ENCODE measurements around the gene CEP63.
"Not testable (repeated sequence)": the region's sequence is repeated elsewhere in the genome, so short reads cannot be mapped to it uniquely, and the experiment has no call there.

Gene CEP63

DNA sequence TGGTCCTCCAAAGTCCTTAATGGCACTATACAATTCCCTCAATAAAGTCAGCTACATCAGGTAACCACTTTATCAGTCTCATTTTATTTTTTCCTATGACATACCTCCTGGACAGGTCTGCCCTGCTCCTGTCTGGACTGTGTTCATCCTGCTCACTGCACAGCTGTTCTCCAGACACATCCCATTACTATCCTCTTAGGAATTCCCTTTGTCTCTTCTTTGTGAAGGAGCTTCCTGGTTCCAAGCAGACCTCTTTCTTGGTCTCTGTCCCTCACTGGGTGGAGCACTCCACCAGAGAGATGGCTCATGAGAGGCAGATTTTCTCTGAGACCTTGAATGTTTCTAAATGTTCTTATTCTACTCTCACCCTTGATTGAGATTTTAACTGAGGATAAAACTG is 104.9 kb downstream of the CEP63 start:
- no peak overlapping the region for H3K4me3 ChIP-seq (ENCODE audit: low read depth in 1 of 2, low read length in 2 of 2)

DNA sequence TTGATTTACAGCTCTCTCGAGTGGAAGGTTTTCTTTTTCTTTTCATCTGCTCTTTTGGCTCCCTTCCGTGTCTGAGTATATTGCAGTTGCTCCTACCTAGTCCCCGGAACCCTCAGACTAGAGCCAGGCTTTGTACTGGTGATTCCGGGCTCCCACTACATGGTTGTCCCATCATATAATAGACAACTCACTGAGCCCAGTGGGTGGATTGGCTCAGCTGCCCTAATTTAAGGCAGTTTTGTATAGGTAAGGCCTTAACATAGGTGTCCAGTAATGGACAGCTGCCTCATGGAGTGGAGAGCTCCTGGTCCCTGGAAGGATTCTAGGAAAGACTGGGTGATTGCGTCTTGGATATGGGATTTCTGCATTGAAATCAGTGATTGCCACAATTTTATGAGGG is 106.9 kb downstream of the CEP63 start:
- Histone ChIP-seq H3K4me3 (ENCODE audit: low read depth in 1 of 2, low read length in 2 of 2) (no peak overlapping the region), H3K27ac (ENCODE audit: low read depth, low read length) (no peak overlapping the region), H3K9me3 (ENCODE audit: low read length) (no peaks in the 10 kb centered on the region), H3K4me1 (ENCODE audit: insufficient read depth, low read length) (no peaks in the 10 kb centered on the region), H3K27me3 (ENCODE audit: control insufficient read depth in 1 of 2, insufficient read depth in 2 of 2, low read length in 2 of 2) (no peaks in the 10 kb centered on the region), H3K9ac (ENCODE audit: low read length) (no peak overlapping the region), H3K36me3 (ENCODE audit: insufficient read depth, low read length) (no peaks in the 10 kb centered on the region)

More for the DNA sequence above, 104.9 kb downstream of the CEP63 start:
- Histone ChIP-seq H3K9me3 (ENCODE audit: low read length) (no peaks in the 10 kb centered on the region), H3K27me3 (ENCODE audit: control insufficient read depth in 1 of 2, insufficient read depth in 2 of 2, low read length in 2 of 2) (no peaks in the 10 kb centered on the region), H3K27ac (ENCODE audit: low read depth, low read length) (no peak overlapping the region), H3K9ac (ENCODE audit: low read length) (no peak overlapping the region), H3K4me1 (ENCODE audit: insufficient read depth, low read length) (no peaks in the 10 kb centered on the region), H3K36me3 (ENCODE audit: insufficient read depth, low read length) (no peaks in the 10 kb centered on the region)

DNA sequence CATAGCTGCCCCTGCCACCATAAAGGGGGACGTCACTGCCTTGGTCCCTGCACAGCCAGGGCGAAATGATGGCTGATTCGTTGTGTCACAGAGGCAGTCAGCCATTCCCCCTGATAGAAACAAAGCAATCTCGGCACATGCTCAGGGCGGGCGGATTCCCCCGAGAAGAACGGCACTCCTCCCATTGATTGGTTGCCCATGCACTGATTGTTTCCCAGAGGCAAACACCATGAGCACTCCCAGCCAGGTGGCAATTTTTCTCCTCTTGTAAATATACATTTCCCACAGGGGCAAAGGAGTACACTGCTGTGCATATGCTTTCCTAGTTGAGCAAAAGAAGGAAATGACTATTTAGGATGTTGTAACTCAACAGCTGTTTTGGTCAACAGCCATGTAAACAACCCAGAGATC is 108.5 kb downstream of the CEP63 start:
- no peak overlapping the region for H3K9ac ChIP-seq (ENCODE audit: low read length)
- no peaks in the 10 kb centered on the region for H3K36me3 ChIP-seq (ENCODE audit: insufficient read depth, low read length)
- H3K4me1 ChIP-seq (ENCODE audit: insufficient read depth, low read length), result no peaks in the 10 kb centered on the region
- no peak overlapping the region for H3K4me3 ChIP-seq (ENCODE audit: low read depth in 1 of 2, low read length in 2 of 2)
- no peak overlapping the region for H3K27ac ChIP-seq (ENCODE audit: low read depth, low read length)
- H3K27me3 ChIP-seq (ENCODE audit: control insufficient read depth in 1 of 2, insufficient read depth in 2 of 2, low read length in 2 of 2), result no peaks in the 10 kb centered on the region
- H3K9me3 ChIP-seq (ENCODE audit: low read length), result no peaks in the 10 kb centered on the region

DNA sequence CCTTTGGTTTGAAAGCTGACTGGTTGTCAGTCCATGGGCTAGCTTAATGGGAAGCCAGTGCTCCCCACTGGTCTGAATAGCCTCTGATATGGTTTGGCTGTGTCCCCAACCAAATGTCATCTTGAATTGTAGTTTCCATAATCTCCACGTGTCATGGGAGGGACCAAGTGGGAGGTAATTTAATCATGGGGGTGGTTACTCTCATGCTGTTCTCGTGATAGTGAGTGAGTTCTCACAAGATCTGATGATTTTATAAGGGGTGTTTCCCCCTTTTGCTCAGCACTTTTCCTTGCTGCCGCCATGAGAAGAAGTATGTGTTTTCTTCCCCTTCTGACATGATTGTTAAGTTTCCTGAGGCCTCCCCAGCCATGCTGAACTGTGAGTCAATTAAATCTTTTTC is 109.1 kb downstream of the CEP63 start:
- not testable (repeated sequence) for H3K9ac ChIP-seq (ENCODE audit: low read length); H3K36me3 ChIP-seq (ENCODE audit: insufficient read depth, low read length); H3K27me3 ChIP-seq (ENCODE audit: control insufficient read depth in 1 of 2, insufficient read depth in 2 of 2, low read length in 2 of 2); H3K4me3 ChIP-seq (ENCODE audit: low read depth in 1 of 2, low read length in 2 of 2); H3K4me1 ChIP-seq (ENCODE audit: insufficient read depth, low read length); H3K9me3 ChIP-seq (ENCODE audit: low read length); H3K27ac ChIP-seq (ENCODE audit: low read depth, low read length)

DNA sequence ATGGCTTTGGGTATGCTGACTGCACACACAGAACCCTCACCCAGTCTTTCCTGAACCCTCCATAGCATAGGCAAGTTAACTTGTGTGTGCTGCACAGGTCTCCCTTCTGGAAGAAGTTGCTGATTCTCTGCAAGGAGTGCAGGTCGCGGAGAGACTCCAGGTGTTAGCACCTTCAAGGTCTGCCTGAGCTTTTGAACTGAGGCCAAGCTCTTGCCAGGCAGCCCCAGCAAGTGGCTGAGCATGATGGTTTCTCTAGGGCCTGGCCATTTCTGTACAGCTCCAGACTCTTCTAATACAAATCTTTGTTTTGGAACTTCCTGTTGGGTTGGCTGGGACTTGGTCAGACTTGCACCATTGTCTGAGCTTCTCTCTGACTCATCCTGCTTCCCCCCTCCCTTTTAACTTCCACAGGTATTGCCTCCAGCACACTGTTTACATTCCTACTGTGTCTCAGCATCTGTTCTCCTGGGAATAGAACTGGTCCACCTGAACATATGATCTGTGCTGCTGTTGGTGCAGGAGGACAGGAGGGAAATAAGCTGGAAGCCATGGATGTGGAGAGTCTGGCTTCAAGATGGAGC is 111.6 kb downstream of the CEP63 start:
- H3K4me3 ChIP-seq (ENCODE audit: low read depth in 1 of 2, low read length in 2 of 2), result no peak overlapping the region
- no peaks in the 10 kb centered on the region for H3K9me3 ChIP-seq (ENCODE audit: low read length)
- H3K27me3 ChIP-seq (ENCODE audit: control insufficient read depth in 1 of 2, insufficient read depth in 2 of 2, low read length in 2 of 2), result no peaks in the 10 kb centered on the region
- no peak overlapping the region for H3K27ac ChIP-seq (ENCODE audit: low read depth, low read length)
- no peaks in the 10 kb centered on the region for H3K4me1 ChIP-seq (ENCODE audit: insufficient read depth, low read length)
- H3K36me3 ChIP-seq (ENCODE audit: insufficient read depth, low read length), result no peaks in the 10 kb centered on the region
- no peak overlapping the region for H3K9ac ChIP-seq (ENCODE audit: low read length)

DNA sequence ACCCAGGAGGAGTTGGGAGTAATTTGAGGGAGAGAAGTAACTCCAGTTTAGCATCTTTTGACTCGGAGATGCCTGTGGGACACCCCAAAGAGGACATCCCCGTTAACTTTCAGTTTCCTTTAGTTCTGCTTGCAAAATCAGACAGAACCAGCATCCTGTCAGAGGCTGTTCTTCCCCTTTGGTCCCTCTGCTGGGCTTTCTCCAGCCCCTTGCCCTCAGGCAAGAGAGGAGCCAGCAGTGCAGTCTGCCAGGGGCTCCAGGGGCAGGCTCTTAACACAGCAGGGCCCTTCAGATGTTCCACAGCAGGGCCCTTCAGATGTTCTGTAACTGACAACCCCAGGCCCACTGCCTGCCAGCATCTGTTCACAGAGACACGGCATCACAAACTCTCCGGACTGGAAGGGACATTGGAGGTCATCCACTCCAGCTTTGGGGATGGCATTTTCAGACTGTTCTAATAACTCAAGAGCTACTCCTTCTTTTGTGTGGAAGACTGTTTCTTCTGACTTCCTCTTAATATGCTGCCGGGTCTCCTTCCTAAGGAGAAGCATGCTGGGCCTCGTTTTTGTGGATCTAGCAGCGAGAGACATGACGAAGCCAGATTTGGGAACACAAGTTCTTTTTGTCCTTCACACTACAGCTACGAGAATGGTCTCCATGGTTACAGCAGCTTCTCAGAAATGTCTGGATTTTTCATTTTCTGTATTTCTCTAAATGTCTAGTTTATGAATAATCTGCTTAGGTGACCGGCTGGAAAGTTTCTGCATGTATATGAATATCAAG is 113.1 kb downstream of the CEP63 start:
- no peak overlapping the region for H3K27ac ChIP-seq (ENCODE audit: low read depth, low read length)
- H3K9me3 ChIP-seq (ENCODE audit: low read length), result no peaks in the 10 kb centered on the region
- H3K36me3 ChIP-seq (ENCODE audit: insufficient read depth, low read length), result no peaks in the 10 kb centered on the region
- H3K4me3 ChIP-seq (ENCODE audit: low read depth in 1 of 2, low read length in 2 of 2), result no peak overlapping the region
- H3K4me1 ChIP-seq (ENCODE audit: insufficient read depth, low read length), result no peaks in the 10 kb centered on the region
- H3K27me3 ChIP-seq (ENCODE audit: control insufficient read depth in 1 of 2, insufficient read depth in 2 of 2, low read length in 2 of 2), result no peaks in the 10 kb centered on the region
- no peak overlapping the region for H3K9ac ChIP-seq (ENCODE audit: low read length)

DNA sequence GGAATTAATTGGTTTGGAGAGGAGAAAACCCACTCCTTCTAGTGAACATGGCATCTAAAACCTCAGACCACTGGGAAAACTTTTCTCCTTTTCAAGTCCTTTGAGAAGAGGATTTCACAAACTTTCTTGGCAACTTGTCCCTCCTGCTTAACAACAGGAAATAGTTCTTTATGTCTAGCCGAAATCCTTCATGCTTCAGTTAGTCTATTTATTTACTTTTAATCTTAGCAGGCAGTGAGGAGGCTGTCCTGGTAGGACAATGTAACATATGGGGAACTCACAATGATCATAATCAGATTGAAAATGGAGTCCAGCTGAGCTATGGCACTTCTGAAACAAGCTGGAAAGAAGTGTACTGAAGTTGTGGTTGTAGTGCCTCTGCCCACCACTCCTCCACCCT is 114.3 kb downstream of the CEP63 start:
- H3K9ac ChIP-seq (ENCODE audit: low read length), result no peak overlapping the region
- H3K4me3 ChIP-seq (ENCODE audit: low read depth in 1 of 2, low read length in 2 of 2), result no peak overlapping the region

DNA sequence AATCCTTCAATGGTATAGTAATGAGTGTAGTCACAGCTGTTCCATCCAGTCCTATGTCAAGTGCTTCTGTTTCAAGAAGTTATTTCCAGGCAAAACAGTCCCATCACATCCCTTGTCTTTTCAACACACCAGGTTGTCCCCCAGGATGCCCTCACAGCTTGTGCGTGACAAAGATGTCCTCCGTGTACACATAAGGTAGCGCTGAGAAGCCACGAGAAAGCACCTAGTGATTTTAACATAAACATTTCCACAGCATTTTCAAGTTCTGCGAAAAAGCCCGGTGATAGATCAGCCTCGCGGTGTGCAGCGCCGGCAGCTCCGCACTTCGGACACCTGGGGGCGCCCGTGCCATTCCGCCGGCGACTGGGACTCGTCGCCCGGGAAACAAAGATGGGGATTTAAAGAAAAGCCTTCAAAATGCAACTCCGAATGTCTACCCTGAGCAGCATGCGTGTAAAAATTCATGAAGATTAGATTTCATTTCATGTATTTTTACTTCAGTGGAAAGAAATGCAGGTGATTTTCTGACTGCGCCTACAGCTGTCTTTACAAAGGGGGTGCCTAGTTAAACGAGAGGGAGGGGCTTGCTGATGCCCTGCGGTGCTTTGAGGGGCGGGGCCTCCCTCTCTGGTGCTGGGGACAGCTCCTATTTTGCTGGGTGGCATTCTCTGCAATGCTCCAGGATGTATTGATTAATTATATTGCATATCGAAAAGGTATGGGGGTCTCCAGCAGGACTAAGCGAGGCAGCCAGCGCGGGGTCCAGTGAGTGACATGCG is 115.0 kb downstream of the CEP63 start:
- no peaks in the 10 kb centered on the region for H3K4me1 ChIP-seq (ENCODE audit: insufficient read depth, low read length)
- no peak overlapping the region for H3K27ac ChIP-seq (ENCODE audit: low read depth, low read length)
- H3K9me3 ChIP-seq (ENCODE audit: low read length), result no peaks in the 10 kb centered on the region
- no peaks in the 10 kb centered on the region for H3K36me3 ChIP-seq (ENCODE audit: insufficient read depth, low read length)
- H3K27me3 ChIP-seq (ENCODE audit: control insufficient read depth in 1 of 2, insufficient read depth in 2 of 2, low read length in 2 of 2), result no peaks in the 10 kb centered on the region
- no peak overlapping the region for H3K9ac ChIP-seq (ENCODE audit: low read length)
- H3K4me3 ChIP-seq (ENCODE audit: low read depth in 1 of 2, low read length in 2 of 2), result no peak overlapping the region

More for the DNA sequence above, 114.3 kb downstream of the CEP63 start:
- H3K36me3 ChIP-seq (ENCODE audit: insufficient read depth, low read length), result no peaks in the 10 kb centered on the region
- no peaks in the 10 kb centered on the region for H3K27me3 ChIP-seq (ENCODE audit: control insufficient read depth in 1 of 2, insufficient read depth in 2 of 2, low read length in 2 of 2)
- H3K4me1 ChIP-seq (ENCODE audit: insufficient read depth, low read length), result no peaks in the 10 kb centered on the region
- H3K9me3 ChIP-seq (ENCODE audit: low read length), result no peaks in the 10 kb centered on the region
- no peak overlapping the region for H3K27ac ChIP-seq (ENCODE audit: low read depth, low read length)

DNA sequence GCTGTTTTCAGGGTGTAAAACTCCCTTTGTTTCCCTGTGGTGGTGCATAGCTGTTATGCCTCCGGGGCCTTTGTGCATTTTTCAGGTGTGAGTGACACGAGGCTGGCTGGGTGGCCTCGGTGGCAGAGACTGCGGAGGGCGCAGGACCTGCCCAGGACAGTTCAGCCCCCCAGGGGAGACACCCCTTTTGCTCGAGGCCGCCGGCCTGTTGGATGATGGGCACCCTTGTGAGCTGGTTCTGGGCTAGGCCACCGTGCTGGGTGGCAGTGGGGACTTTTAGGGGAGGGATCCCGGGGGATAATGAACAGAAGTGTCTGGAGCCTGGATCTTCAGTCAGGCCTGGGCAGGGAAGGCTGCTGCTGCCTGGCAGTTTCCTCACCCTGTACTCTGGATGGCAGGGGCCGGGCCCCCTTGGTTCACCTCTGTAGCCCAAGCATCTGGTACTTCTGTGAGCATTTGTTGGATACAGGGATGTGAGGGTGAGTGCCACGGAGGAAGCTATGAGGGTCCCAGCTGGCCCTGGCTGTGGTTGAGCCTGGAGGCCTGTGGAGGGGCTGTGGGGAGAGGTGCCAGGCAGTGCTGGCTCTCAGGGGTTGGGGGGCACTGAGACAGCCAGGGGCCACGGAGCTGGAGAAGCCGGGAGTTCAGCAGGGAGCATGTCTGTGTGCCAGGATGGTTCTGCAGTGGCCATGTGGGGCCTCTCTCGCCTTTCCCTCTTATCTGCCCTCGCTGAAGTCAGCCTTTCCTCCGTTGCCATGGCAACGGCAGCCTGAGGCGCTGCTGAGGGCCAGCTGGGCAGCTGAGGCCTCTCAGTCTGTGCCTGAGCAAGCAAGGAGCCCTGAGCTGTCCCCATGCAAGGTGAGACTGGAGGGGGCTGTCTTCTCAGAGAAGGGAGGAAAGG is 115.9 kb downstream of the CEP63 start:
- no peaks in the 10 kb centered on the region for H3K9me3 ChIP-seq (ENCODE audit: low read length)
- H3K9ac ChIP-seq (ENCODE audit: low read length), result no peak overlapping the region
- H3K4me1 ChIP-seq (ENCODE audit: insufficient read depth, low read length), result no peaks in the 10 kb centered on the region
- no peak overlapping the region for H3K4me3 ChIP-seq (ENCODE audit: low read depth in 1 of 2, low read length in 2 of 2)
- H3K36me3 ChIP-seq (ENCODE audit: insufficient read depth, low read length), result no peaks in the 10 kb centered on the region
- no peak overlapping the region for H3K27ac ChIP-seq (ENCODE audit: low read depth, low read length)
- H3K27me3 ChIP-seq (ENCODE audit: control insufficient read depth in 1 of 2, insufficient read depth in 2 of 2, low read length in 2 of 2), result no peaks in the 10 kb centered on the region

DNA sequence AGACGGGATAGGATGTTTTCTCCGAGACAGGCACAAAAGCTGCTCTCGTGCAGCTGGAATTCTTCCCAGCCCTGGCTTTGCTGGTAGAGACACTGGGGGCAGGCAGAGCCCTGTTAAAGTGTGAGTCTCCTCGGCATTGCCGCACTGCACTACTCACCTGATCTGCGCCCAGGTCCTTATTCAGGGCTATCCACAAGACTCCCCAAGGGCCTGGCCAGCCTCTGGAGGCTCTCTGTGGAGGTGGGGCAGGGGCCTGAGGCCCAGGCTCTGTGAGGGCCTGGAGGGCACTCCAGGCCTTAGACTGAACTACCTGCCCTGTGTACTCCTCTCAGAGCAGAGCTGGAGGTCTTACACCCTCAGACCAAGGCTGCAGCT is 116.6 kb downstream of the CEP63 start:
- Histone ChIP-seq H3K9me3 (ENCODE audit: low read length) (no peaks in the 10 kb centered on the region), H3K27ac (ENCODE audit: low read depth, low read length) (no peak overlapping the region), H3K4me1 (ENCODE audit: insufficient read depth, low read length) (no peaks in the 10 kb centered on the region), H3K36me3 (ENCODE audit: insufficient read depth, low read length) (no peaks in the 10 kb centered on the region), H3K4me3 (ENCODE audit: low read depth in 1 of 2, low read length in 2 of 2) (no peak overlapping the region), H3K27me3 (ENCODE audit: control insufficient read depth in 1 of 2, insufficient read depth in 2 of 2, low read length in 2 of 2) (no peaks in the 10 kb centered on the region), H3K9ac (ENCODE audit: low read length) (no peak overlapping the region)

DNA sequence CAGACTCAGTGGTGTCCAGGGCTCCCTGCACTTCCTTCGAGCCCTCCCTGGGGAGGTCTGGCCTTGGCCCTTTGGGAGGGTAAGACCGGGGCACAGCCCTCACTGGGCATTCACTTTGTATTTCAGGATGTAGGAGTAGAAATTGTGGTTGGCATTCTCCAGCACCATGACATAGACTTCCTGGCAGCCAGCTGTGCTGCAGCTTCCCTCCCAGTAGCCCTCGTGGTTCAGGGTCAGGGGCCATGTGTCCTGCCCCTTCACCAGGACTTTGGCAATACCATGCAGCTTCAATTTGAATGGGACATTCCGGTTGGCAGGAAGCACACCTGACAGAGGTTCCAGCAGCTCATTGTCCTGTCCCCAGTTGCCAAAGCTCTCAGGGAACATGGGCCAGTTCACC is 117.6 kb downstream of the CEP63 start:
- Histone ChIP-seq H3K27me3 (ENCODE audit: control insufficient read depth in 1 of 2, insufficient read depth in 2 of 2, low read length in 2 of 2) (no peaks in the 10 kb centered on the region), H3K4me3 (ENCODE audit: low read depth in 1 of 2, low read length in 2 of 2) (no peak overlapping the region), H3K9me3 (ENCODE audit: low read length) (no peaks in the 10 kb centered on the region), H3K9ac (ENCODE audit: low read length) (no peak overlapping the region), H3K36me3 (ENCODE audit: insufficient read depth, low read length) (no peaks in the 10 kb centered on the region), H3K4me1 (ENCODE audit: insufficient read depth, low read length) (no peaks in the 10 kb centered on the region), H3K27ac (ENCODE audit: low read depth, low read length) (no peak overlapping the region)

Measured in muscle layer of colon (tissue), 2 donors.